HepG2 (cell line): Measurements from ENCODE around the gene TXN2. TPM values are rescaled to one million over a fixed set of nuclear protein-coding genes. Genes with fewer than 3 reads are reported as not detected.

Source experiments
- ONECUT2 ChIP-seq: sonication (generic); formaldehyde crosslinking; IDR thresholded peaks from 2 replicates; pipeline ENCODE4 v1.4.0; 2020; ENCODE audit warnings: missing genetic modification reagents
- POLR2AphosphoS5 ChIP-seq: IDR thresholded peaks from 2 replicates; pipeline ENCODE4 v1.6.1; 2012; ENCODE audit warnings: low read depth, low read length
- RXRB ChIP-seq: IDR thresholded peaks from 2 replicates; pipeline ENCODE4 v1.6.1; 2016; ENCODE audit warnings: borderline replicate concordance, missing genetic modification reagents, missing compliant biosample characterization
- SNAPC4 ChIP-seq: sonication (generic); formaldehyde crosslinking; IDR thresholded peaks from 2 replicates; pipeline ENCODE4 v1.4.0; 2020; ENCODE audit warnings: mild to moderate bottlenecking, missing genetic modification reagents
- TBL1XR1 ChIP-seq: fragments of 150-350 bp; IDR thresholded peaks from 2 replicates; pipeline ENCODE4 v1.6.1; 2014; ENCODE audit warnings: borderline replicate concordance, low read length; ENCODE audit not compliant: partially characterized antibody
- ZBTB39 ChIP-seq: sonication (generic); formaldehyde crosslinking; IDR thresholded peaks from 2 replicates; pipeline ENCODE4 v1.5.0; 2020; ENCODE audit warnings: missing genetic modification reagents
- ZNF512B ChIP-seq: sonication (generic); formaldehyde crosslinking; IDR thresholded peaks from 2 replicates; pipeline ENCODE4 v1.5.1; 2020; ENCODE audit warnings: missing genetic modification reagents, mild to moderate bottlenecking, borderline replicate concordance
- ZNF713 ChIP-seq: sonication (generic); formaldehyde crosslinking; IDR thresholded peaks from 2 replicates; pipeline ENCODE4 v1.4.0; 2020; ENCODE audit warnings: mild to moderate bottlenecking, missing genetic modification reagents
- ZNF766 ChIP-seq: sonication (generic); formaldehyde crosslinking; IDR thresholded peaks from 2 replicates; pipeline ENCODE4 v1.5.0; 2020; ENCODE audit warnings: missing genetic modification reagents, borderline replicate concordance
- ZNF883 ChIP-seq: sonication (generic); formaldehyde crosslinking; IDR thresholded peaks from 2 replicates; pipeline ENCODE4 v1.5.1; 2020; ENCODE audit warnings: mild to moderate bottlenecking, missing genetic modification reagents; ENCODE audit errors: not compliant biosample characterization
- polyA plus RNA-seq, 8 experiments: library from polyadenylated mRNA; depleted of rRNA in 3 of 8; stranded (reverse) in 7 of 8; unstranded in 1 of 8; fragments of >200 nt; fragmentation: Illumina TruSeq in 4 of 8; extraction: Trizol in 4 of 8; gene quantifications; 2 replicates each; pipeline versions ENCODE4 v1.2.1 to v1.2.3, GENCODE V29; 2011 to 2016; ENCODE audit warnings: low read depth in 4 of 8, missing spikeins in 1 of 8, mixed read lengths in 1 of 8; ENCODE audit not compliant: insufficient read depth in 1 of 8
- total RNA-seq, 5 experiments: library from RNA; depleted of rRNA; stranded (reverse); fragments of >200 nt; fragmentation: Illumina TruSeq; extraction: Trizol; gene quantifications; 2 replicates each; pipeline ENCODE4 v1.2.3, GENCODE V29; 2016; ENCODE audit warnings: low read depth in 1 of 5
- TF ChIP-seq, protein P1 (sequence below): sonication (generic); formaldehyde crosslinking; IDR thresholded peaks from 2 replicates; pipeline ENCODE4 v1.4.0; 2020; ENCODE audit warnings: missing genetic modification reagents, mild to moderate bottlenecking, borderline replicate concordance
- TF ChIP-seq, protein P2 (sequence below): sonication (generic); formaldehyde crosslinking; IDR thresholded peaks from 2 replicates; pipeline ENCODE4 v1.4.0; 2020; ENCODE audit warnings: mild to moderate bottlenecking, missing genetic modification reagents

Gene TXN2
- total and polyA plus RNA-seq, 2 of the 13 experiments (the other 11 are each of a cell fraction or from before 2014, with no cell fraction given) = 41.4 to 109 TPM

DNA sequence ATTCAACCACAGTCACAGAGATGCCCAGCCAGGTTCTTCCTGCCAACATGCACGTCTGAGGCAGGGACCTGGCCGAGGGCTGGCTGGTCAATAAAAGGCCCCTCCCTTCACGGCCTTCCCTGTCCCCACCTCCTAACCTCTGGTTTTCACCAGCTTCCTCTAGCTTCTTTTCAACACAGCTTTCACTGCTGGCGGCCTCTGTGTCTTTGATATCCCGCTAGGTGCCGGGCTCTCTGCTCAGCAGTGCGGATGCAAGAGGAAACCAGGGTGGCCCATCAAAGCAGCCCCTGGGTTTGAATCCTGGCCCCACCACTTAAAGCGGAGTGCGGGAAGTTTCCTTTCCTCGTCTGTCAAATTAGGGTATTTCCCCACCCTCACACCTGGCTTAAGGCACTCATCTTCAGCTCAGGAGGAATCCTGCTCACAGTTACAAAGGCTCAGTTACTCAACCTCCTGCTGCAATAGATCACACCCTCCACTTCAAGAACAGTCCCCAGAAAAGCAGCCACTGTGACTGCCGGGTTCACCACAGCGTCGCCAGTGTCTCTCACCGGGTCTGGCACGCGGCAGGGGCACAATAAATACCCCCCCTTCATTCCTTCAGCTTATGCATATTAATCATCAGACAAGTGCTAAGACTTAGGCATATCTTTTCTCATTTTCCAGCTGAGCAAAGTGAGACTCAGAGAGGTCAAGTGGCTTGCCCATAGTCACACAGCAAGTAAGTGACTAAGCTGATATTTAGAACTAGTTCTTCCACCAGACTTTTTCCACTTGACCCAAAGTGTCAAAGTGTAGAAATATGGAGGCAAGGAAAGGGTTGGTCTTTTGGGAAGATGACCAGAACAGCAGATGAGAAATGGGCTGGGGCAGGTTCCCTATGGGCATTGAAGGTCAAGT lies 45.7 kb downstream of the TXN2 start (continued):
- TF ChIP-seq ZNF713 (CRISPR knock-in tag) (no peak), ZBTB39 (no peak), ZNF883 (no peak), ZNF766 (CRISPR knock-in tag) (0 out of 2 replicates have a peak, but pooled peaks have one; percentile 4), ONECUT2 (CRISPR knock-in tag) (peak; percentile 85), SNAPC4 (CRISPR knock-in tag) (no peak), RXRB (CRISPR knock-in tag) (peak; percentile 82), TBL1XR1 (no peak), POLR2AphosphoS5 (peak; percentile 64; the same call in 1 of the 2 replicates), ZNF512B (no peak)
- TF ChIP-seq, protein P1, sequence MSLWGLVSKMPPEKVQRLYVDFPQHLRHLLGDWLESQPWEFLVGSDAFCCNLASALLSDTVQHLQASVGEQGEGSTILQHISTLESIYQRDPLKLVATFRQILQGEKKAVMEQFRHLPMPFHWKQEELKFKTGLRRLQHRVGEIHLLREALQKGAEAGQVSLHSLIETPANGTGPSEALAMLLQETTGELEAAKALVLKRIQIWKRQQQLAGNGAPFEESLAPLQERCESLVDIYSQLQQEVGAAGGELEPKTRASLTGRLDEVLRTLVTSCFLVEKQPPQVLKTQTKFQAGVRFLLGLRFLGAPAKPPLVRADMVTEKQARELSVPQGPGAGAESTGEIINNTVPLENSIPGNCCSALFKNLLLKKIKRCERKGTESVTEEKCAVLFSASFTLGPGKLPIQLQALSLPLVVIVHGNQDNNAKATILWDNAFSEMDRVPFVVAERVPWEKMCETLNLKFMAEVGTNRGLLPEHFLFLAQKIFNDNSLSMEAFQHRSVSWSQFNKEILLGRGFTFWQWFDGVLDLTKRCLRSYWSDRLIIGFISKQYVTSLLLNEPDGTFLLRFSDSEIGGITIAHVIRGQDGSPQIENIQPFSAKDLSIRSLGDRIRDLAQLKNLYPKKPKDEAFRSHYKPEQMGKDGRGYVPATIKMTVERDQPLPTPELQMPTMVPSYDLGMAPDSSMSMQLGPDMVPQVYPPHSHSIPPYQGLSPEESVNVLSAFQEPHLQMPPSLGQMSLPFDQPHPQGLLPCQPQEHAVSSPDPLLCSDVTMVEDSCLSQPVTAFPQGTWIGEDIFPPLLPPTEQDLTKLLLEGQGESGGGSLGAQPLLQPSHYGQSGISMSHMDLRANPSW = no peak
- TF ChIP-seq, protein P2, sequence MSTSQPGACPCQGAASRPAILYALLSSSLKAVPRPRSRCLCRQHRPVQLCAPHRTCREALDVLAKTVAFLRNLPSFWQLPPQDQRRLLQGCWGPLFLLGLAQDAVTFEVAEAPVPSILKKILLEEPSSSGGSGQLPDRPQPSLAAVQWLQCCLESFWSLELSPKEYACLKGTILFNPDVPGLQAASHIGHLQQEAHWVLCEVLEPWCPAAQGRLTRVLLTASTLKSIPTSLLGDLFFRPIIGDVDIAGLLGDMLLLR (CRISPR knock-in tag) = no peak
